HFF-Myc (cell line): Measurements from ENCODE around the gene CLIP4.

Experiments
- DNase-seq: peaks from one replicate; pipeline ENCODE4 v3.0.0-alpha.2; 2011; ENCODE audit warnings: low read depth; ENCODE audit errors: extremely low read depth
- H3K4me3 ChIP-seq: replicated peaks from 2 replicates; pipeline ENCODE4 v1.5.1; 2011; ENCODE audit warnings: low read depth, mild to moderate bottlenecking, control low read depth, low read length
- CTCF ChIP-seq: IDR thresholded peaks from 2 replicates; pipeline ENCODE4 v1.5.1; 2012; ENCODE audit warnings: mild to moderate bottlenecking, low read depth, low read length, control low read depth; ENCODE audit errors: missing control alignments

The CLIP4 gene

GRCh38 chr2:29222381-29223179 is 107.4 kb downstream of the CLIP4 start:
- DNase-seq: no peak
- no peak overlapping the region for H3K4me3 ChIP-seq
- TF ChIP-seq CTCF: no peak

GRCh38 chr2:29223257-29223656 is 108.0 kb downstream of the CLIP4 start:
- DNase-seq: no peak
- H3K4me3 ChIP-seq: no peak overlapping the region
- TF ChIP-seq CTCF: no peak

- H3K4me3 ChIP-seq: no peak overlapping the region
- TF ChIP-seq CTCF: no peak
- peak; percentile 42 for DNase-seq
These were observed 108.9 kb downstream of the CLIP4 start for GRCh38 chr2:29223851-29224692.

GRCh38 chr2:29224693-29225551 is 109.7 kb downstream of the CLIP4 start:
- no peak overlapping the region for H3K4me3 ChIP-seq
- no peak for TF ChIP-seq CTCF
- DNase-seq: no peak

GRCh38 chr2:29225814-29226213 is 110.6 kb downstream of the CLIP4 start:
- no peak overlapping the region for H3K4me3 ChIP-seq
- DNase-seq: no peak
- TF ChIP-seq CTCF: no peak

GRCh38 chr2:29226375-29226774 is 111.2 kb downstream of the CLIP4 start:
- no peak for DNase-seq
- no peak overlapping the region for H3K4me3 ChIP-seq
- no peak for TF ChIP-seq CTCF
